C4-2B (cell line): ENCODE measurements around the gene CTSS.

Source experiments
- H3K27ac ChIP-seq: fragments of 450-650 bp; 2 replicates; pipeline ENCODE4 v1.5.1; 2017
- CTCF ChIP-seq: fragments of 450-650 bp; conservative IDR thresholded peaks from 2 replicates; pipeline ENCODE4 v1.5.1; 2017; ENCODE audit warnings: mild to moderate bottlenecking
- ZFX ChIP-seq: fragments of 450-650 bp; IDR thresholded peaks from 2 replicates; pipeline ENCODE4 v1.6.1; 2017

Gene CTSS

GRCh38 chr1:150753416-150753815, 12.2 kb downstream of the CTSS start:
- TF ChIP-seq ZFX (no peak), CTCF (no peak)
- H3K27ac ChIP-seq, result no peak overlapping the region

- no peak overlapping the region for H3K27ac ChIP-seq
- TF ChIP-seq ZFX, result no peak
- TF ChIP-seq CTCF, result no peak
These were observed 14.1 kb downstream of the CTSS start for GRCh38 chr1:150751443-150751842.

- H3K27ac ChIP-seq, result no peak overlapping the region
- TF ChIP-seq ZFX, result no peak
- TF ChIP-seq CTCF, result no peak
These were observed 15.8 kb downstream of the CTSS start for GRCh38 chr1:150749720-150750311.

- no peak for TF ChIP-seq CTCF
- TF ChIP-seq ZFX, result no peak
- H3K27ac ChIP-seq, result no peak overlapping the region
These were observed 16.5 kb downstream of the CTSS start for GRCh38 chr1:150748878-150749719.

GRCh38 chr1:150730130-150730721, 35.4 kb downstream of the CTSS start:
- no peak overlapping the region for H3K27ac ChIP-seq
- no peak for TF ChIP-seq ZFX
- no peak for TF ChIP-seq CTCF

- no peak overlapping the region for H3K27ac ChIP-seq
- no peak for TF ChIP-seq CTCF
- TF ChIP-seq ZFX, result no peak
These were observed 41.2 kb downstream of the CTSS start for GRCh38 chr1:150724336-150724735.

GRCh38 chr1:150720703-150721102, 44.9 kb downstream of the CTSS start, which contains the start of gene HORMAD1:
TSS of gene HORMAD1 (minus strand) at chr1:150720895. CDS start at chr1:150719505, 1,390 bp downstream.
- no peak within 1 kb of the TSS for H3K27ac ChIP-seq
- TF ChIP-seq ZFX (no peak), CTCF (no peak)
